Neural cell (in vitro differentiated cells): ENCODE measurements around the gene SPAG16. TPM values are rescaled to one million over a fixed set of nuclear protein-coding genes. Genes with fewer than 3 reads are reported as not detected.

ENCODE experiments used
- H2AFZ ChIP-seq: fragments of 200-600, 300-800 bp; sonication (generic), shearing (Covaris generic); 2 replicates; pipeline ENCODE4 v1.6.0; 2014; ENCODE audit warnings: low read depth, mild to moderate bottlenecking, antibody characterized with exemption, low read length, moderate library complexity
- H3F3A ChIP-seq: fragments of 200-600 bp; shearing (Covaris generic); 2 replicates; pipeline ENCODE4 v1.6.1; 2016; ENCODE audit warnings: mild to moderate bottlenecking, moderate library complexity, mixed read lengths, antibody characterized with exemption, low read length; ENCODE audit not compliant: insufficient read depth, poor library complexity, severe bottlenecking
- H3K27ac ChIP-seq: fragments of 200-600, 300-800 bp; sonication (generic), shearing (Covaris generic); 2 replicates; pipeline ENCODE4 v1.5.1; 2014; ENCODE audit warnings: mild to moderate bottlenecking, low read length, moderate library complexity
- H3K27me3 ChIP-seq: fragments of 300-800, 200-600 bp; sonication (generic), shearing (Covaris generic); 2 replicates; pipeline ENCODE4 v1.6.0; 2014; ENCODE audit warnings: mild to moderate bottlenecking, low read depth, low read length, moderate library complexity; ENCODE audit not compliant: insufficient read depth
- H3K36me3 ChIP-seq: fragments of 300-800, 200-600 bp; sonication (generic), shearing (Covaris generic); 2 replicates; pipeline ENCODE4 v1.5.1; 2014; ENCODE audit warnings: mild to moderate bottlenecking, antibody characterized with exemption, low read length, moderate library complexity; ENCODE audit not compliant: insufficient read depth
- H3K4me2 ChIP-seq: fragments of 300-800, 200-600 bp; sonication (generic), shearing (Covaris generic); 2 replicates; pipeline ENCODE4 v1.6.0; 2014; ENCODE audit warnings: mild to moderate bottlenecking, low read length
- H3K4me3 ChIP-seq: fragments of 300-800, 200-600 bp; sonication (generic), shearing (Covaris generic); 2 replicates; pipeline ENCODE4 v1.5.1; 2014; ENCODE audit warnings: mild to moderate bottlenecking, low read length, moderate library complexity
- H3K79me2 ChIP-seq: fragments of 200-600 bp; shearing (Covaris generic); replicated peaks from 2 replicates; pipeline ENCODE4 v1.6.0; 2014; ENCODE audit warnings: mild to moderate bottlenecking, low read length, moderate library complexity; ENCODE audit not compliant: insufficient read depth
- H3K9ac ChIP-seq: fragments of 300-800, 200-600 bp; sonication (generic), shearing (Covaris generic); 2 replicates; pipeline ENCODE4 v1.6.1; 2016; ENCODE audit warnings: mild to moderate bottlenecking, low read length, mixed read lengths
- H3K9me2 ChIP-seq: fragments of 200-600 bp; shearing (Covaris generic); 2 replicates; pipeline ENCODE4 v1.6.1; 2016; ENCODE audit warnings: mild to moderate bottlenecking, low read length, mixed read lengths; ENCODE audit not compliant: insufficient read depth
- H3K9me3 ChIP-seq: fragments of 200-600, 300-800 bp; sonication (generic), shearing (Covaris generic); 2 replicates; pipeline ENCODE4 v1.6.1; 2016; ENCODE audit warnings: mild to moderate bottlenecking, mixed run types, low read length, moderate library complexity, mixed read lengths
- H4K20me1 ChIP-seq: fragments of 200-600 bp; shearing (Covaris generic); 2 replicates; pipeline ENCODE4 v1.6.1; 2016; ENCODE audit warnings: mild to moderate bottlenecking, mixed run types; ENCODE audit not compliant: insufficient read depth
- CTCF ChIP-seq: fragments of 450-650 bp; IDR thresholded peaks from 2 replicates; pipeline ENCODE4 v1.5.1; 2014; ENCODE audit warnings: antibody characterized with exemption, mild to moderate bottlenecking, moderate library complexity; ENCODE audit not compliant: poor library complexity, severe bottlenecking
- EP300 ChIP-seq: fragments of 450-650 bp; conservative IDR thresholded peaks from 2 replicates; pipeline ENCODE4 v1.6.1; 2014; ENCODE audit warnings: antibody characterized with exemption, mild to moderate bottlenecking, moderate library complexity; ENCODE audit not compliant: poor library complexity, severe bottlenecking
- EZH2 ChIP-seq: fragments of 200-600, 300-800 bp; shearing (Covaris generic), sonication (generic); IDR thresholded peaks from 2 replicates; pipeline ENCODE4 v1.6.1; 2014; ENCODE audit warnings: antibody characterized with exemption, low read length, borderline replicate concordance, mild to moderate bottlenecking; ENCODE audit not compliant: insufficient read depth, poor library complexity, severe bottlenecking
- MXI1 ChIP-seq: fragments of 450-650 bp; conservative IDR thresholded peaks from 2 replicates; pipeline ENCODE4 v1.6.1; 2014; ENCODE audit warnings: antibody characterized with exemption, mild to moderate bottlenecking; ENCODE audit not compliant: poor library complexity, severe bottlenecking
- POLR2AphosphoS5 ChIP-seq: IDR thresholded peaks from 2 replicates; pipeline ENCODE4 v1.6.1; 2012
- RAD21 ChIP-seq: fragments of 450-650 bp; conservative IDR thresholded peaks from 2 replicates; pipeline ENCODE4 v1.6.1; 2014; ENCODE audit warnings: antibody characterized with exemption, mild to moderate bottlenecking, moderate library complexity
- REST ChIP-seq: IDR thresholded peaks from 2 replicates; pipeline ENCODE4 v1.6.1; 2012; ENCODE audit warnings: borderline replicate concordance
- SMC3 ChIP-seq: fragments of 450-650 bp; conservative IDR thresholded peaks from 2 replicates; pipeline ENCODE4 v1.6.1; 2014; ENCODE audit warnings: antibody characterized with exemption, mild to moderate bottlenecking, moderate library complexity; ENCODE audit not compliant: poor library complexity
- TAF1 ChIP-seq: IDR thresholded peaks from 2 replicates; pipeline ENCODE4 v1.6.1; 2012; ENCODE audit warnings: low read depth
- polyA plus RNA-seq: library from polyadenylated mRNA; depleted of rRNA; stranded (reverse); fragments of >200 nt; gene quantifications from 2 replicates; pipeline ENCODE4 v1.2.3, GENCODE V29; 2014

Gene SPAG16
- polyA plus RNA-seq, 1 donor from 2014 or later, result 75.4 TPM

DNA sequence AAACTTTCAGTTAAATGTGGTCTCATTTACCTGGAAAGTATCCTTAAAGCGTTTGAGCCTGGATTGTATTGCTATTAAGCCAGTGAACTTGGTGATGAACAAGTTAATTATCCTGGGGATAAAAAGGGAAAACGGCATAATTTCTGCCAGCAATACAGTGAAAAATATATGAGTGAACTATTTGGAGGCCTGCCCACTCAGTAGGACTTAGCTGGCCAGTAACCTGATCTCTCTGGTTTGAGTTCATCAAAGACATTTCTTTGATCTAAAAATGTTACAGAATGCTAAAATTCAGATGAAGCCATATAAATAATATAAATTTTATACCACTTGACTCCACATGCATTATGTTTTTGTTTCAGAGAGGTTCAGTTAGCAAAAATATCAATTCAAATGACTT lies 885.5 kb downstream of the SPAG16 start:
- Histone ChIP-seq H3K36me3 (no peaks in the 10 kb centered on the region), H3K9ac (no peak overlapping the region), H3K27ac (no peak overlapping the region), H3K27me3 (no peaks in the 10 kb centered on the region), H3K4me3 (no peak overlapping the region), H3K9me3 (no peaks in the 10 kb centered on the region), H4K20me1 (no peaks in the 10 kb centered on the region), H2AFZ (no peak overlapping the region), H3K4me2 (no peak overlapping the region), H3F3A (no peaks in the 10 kb centered on the region), H3K79me2 (no peaks in the 10 kb centered on the region), H3K9me2 (no peaks in the 10 kb centered on the region)
- TF ChIP-seq RAD21, result no peak

DNA sequence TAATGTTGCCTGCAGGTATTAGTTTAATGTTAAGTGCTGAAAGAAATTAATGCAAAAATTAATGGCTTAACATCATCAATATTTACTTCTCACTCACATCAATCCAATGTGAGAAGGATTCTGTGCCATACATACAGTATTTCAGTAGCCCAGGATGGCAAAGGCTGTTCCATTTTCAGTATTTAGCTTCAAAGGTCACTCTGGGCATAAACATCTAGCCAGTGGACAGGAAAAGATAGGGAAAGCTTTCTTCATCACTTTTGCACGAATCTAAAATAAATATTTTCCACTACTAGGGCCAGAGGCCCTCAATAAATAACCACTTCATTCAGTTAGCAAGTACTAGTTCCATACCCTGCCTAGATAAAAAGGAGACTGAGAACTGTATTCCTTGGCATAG lies 890.3 kb downstream of the SPAG16 start:
- Histone ChIP-seq H3F3A (no peaks in the 10 kb centered on the region), H2AFZ (no peak overlapping the region), H3K9me2 (no peaks in the 10 kb centered on the region), H3K27me3 (no peaks in the 10 kb centered on the region), H3K27ac (no peak overlapping the region), H3K79me2 (no peaks in the 10 kb centered on the region), H4K20me1 (no peaks in the 10 kb centered on the region), H3K9ac (no peak overlapping the region), H3K4me2 (no peak overlapping the region), H3K9me3 (no peaks in the 10 kb centered on the region), H3K36me3 (no peaks in the 10 kb centered on the region), H3K4me3 (no peak overlapping the region)
- no peak for TF ChIP-seq CTCF
- no peak for TF ChIP-seq RAD21
- TF ChIP-seq EZH2, result no peak
- no peak for TF ChIP-seq POLR2AphosphoS5
- TF ChIP-seq TAF1, result no peak
- TF ChIP-seq MXI1, result no peak
- no peak for TF ChIP-seq EP300
- no peak for TF ChIP-seq REST

DNA sequence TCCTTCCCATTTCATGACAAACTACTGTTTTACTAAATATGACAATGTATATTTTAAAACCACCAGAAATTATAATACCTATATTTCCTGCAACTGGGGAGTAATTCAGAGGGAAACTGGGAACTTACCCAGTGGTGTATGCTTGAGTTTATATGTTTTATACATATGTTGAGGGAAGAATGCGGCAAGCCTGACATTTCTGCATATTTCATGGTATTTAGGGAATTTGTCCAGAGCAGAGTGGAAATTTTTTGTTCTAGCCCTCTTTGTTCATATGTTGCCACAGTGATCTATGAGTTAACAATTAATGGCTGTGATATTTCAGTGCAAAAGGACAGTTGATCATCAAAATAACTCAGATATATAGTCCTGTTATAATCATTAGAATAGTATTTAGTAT lies 895.8 kb downstream of the SPAG16 start:
- Histone ChIP-seq H3K9me2 (no peaks in the 10 kb centered on the region), H3K9ac (no peak overlapping the region), H3K9me3 (no peaks in the 10 kb centered on the region), H3F3A (no peaks in the 10 kb centered on the region), H3K27ac (no peak overlapping the region), H3K27me3 (no peaks in the 10 kb centered on the region), H2AFZ (no peak overlapping the region), H3K79me2 (no peaks in the 10 kb centered on the region), H3K4me3 (no peak overlapping the region), H3K4me2 (no peak overlapping the region), H4K20me1 (no peaks in the 10 kb centered on the region), H3K36me3 (no peaks in the 10 kb centered on the region)
- TF ChIP-seq SMC3, result no peak
- no peak for TF ChIP-seq TAF1
- TF ChIP-seq CTCF, result no peak
- no peak for TF ChIP-seq RAD21
- TF ChIP-seq EZH2, result no peak
- no peak for TF ChIP-seq REST
- no peak for TF ChIP-seq MXI1
- no peak for TF ChIP-seq EP300
- no peak for TF ChIP-seq POLR2AphosphoS5
